H9 (cell line): ENCODE results near the gene ZNF18. TPM values are rescaled to one million over a fixed set of nuclear protein-coding genes. Genes with fewer than 3 reads are reported as not detected.

Source experiments
- DNase-seq: peaks from one replicate; pipeline ENCODE4 v3.0.0-alpha.2; 2017
- H2AFZ ChIP-seq: one replicate; pipeline ENCODE4 v1.6.1; 2013; ENCODE audit warnings: mild to moderate bottlenecking, low read length, control low read depth, moderate library complexity
- H2AK5ac ChIP-seq: 2 replicates; pipeline ENCODE4 v1.6.1; 2013; ENCODE audit warnings: low read length, control low read depth, mixed read lengths; ENCODE audit not compliant: insufficient read length
- H2BK120ac ChIP-seq: one replicate; pipeline ENCODE4 v1.6.1; 2013; ENCODE audit warnings: low read depth, mild to moderate bottlenecking, low read length, control low read depth, inconsistent platforms; ENCODE audit not compliant: poor library complexity, severe bottlenecking
- H2BK12ac ChIP-seq: 2 replicates; pipeline ENCODE4 v1.6.1; 2013; ENCODE audit warnings: low read length, control low read depth, mixed read lengths, low read depth; ENCODE audit not compliant: insufficient read length
- H2BK15ac ChIP-seq: 2 replicates; pipeline ENCODE4 v1.6.1; 2013; ENCODE audit warnings: low read depth, low read length, control low read depth
- H2BK20ac ChIP-seq: one replicate; pipeline ENCODE4 v1.6.1; 2013; ENCODE audit warnings: low read depth, mild to moderate bottlenecking, low read length, control low read depth, inconsistent platforms; ENCODE audit not compliant: poor library complexity, severe bottlenecking
- H2BK5ac ChIP-seq: 2 replicates; pipeline ENCODE4 v1.6.1; 2013; ENCODE audit warnings: low read length, control low read depth, mixed read lengths; ENCODE audit not compliant: insufficient read length
- H3K14ac ChIP-seq: 2 replicates; pipeline ENCODE4 v1.6.1; 2013; ENCODE audit warnings: low read length, control low read depth; ENCODE audit not compliant: insufficient read depth
- H3K18ac ChIP-seq: 2 replicates; pipeline ENCODE4 v1.6.1; 2013; ENCODE audit warnings: low read depth, mild to moderate bottlenecking, mixed read lengths, low read length, control low read depth; ENCODE audit not compliant: insufficient read length
- H3K23ac ChIP-seq: 2 replicates; pipeline ENCODE4 v1.6.1; 2013; ENCODE audit warnings: low read length, control low read depth, mixed read lengths, low read depth; ENCODE audit not compliant: insufficient read length
- H3K23me2 ChIP-seq: 2 replicates; pipeline ENCODE4 v1.6.1; 2013; ENCODE audit warnings: low read depth, mild to moderate bottlenecking, mixed read lengths, low read length, control low read depth; ENCODE audit not compliant: insufficient read length, poor library complexity, severe bottlenecking
- H3K27ac ChIP-seq: 2 replicates; pipeline ENCODE4 v1.5.1; 2013; ENCODE audit warnings: low read length, control low read depth, mixed read lengths, low read depth; ENCODE audit not compliant: insufficient read length
- H3K27me3 ChIP-seq: 2 replicates; pipeline ENCODE4 v1.6.1; 2013; ENCODE audit warnings: low read length, control low read depth, inconsistent platforms; ENCODE audit not compliant: insufficient read depth
- H3K4ac ChIP-seq: 2 replicates; pipeline ENCODE4 v1.6.1; 2013; ENCODE audit warnings: low read depth, mild to moderate bottlenecking, control low read depth, inconsistent platforms, low read length, moderate library complexity
- H3K4me1 ChIP-seq: 2 replicates; pipeline ENCODE4 v1.6.1; 2013; ENCODE audit warnings: low read length, control low read depth, inconsistent platforms; ENCODE audit not compliant: insufficient read depth
- H3K4me2 ChIP-seq: 2 replicates; pipeline ENCODE4 v1.6.1; 2013; ENCODE audit warnings: low read length, control low read depth, mixed read lengths; ENCODE audit not compliant: insufficient read length, insufficient read depth
- H3K56ac ChIP-seq: 2 replicates; pipeline ENCODE4 v1.6.1; 2013; ENCODE audit warnings: low read depth, mild to moderate bottlenecking, mixed read lengths, low read length, control low read depth; ENCODE audit not compliant: insufficient read length
- H3K79me1 ChIP-seq: 2 replicates; pipeline ENCODE4 v1.6.1; 2013; ENCODE audit warnings: low read depth, mild to moderate bottlenecking, moderate library complexity, low read length, control low read depth, inconsistent platforms; ENCODE audit not compliant: insufficient read depth, poor library complexity, severe bottlenecking
- H3K79me2 ChIP-seq: 2 replicates; pipeline ENCODE4 v1.6.1; 2013; ENCODE audit warnings: low read length, control low read depth, inconsistent platforms; ENCODE audit not compliant: insufficient read depth
- H3K9ac ChIP-seq: 2 replicates; pipeline ENCODE4 v1.6.1; 2013; ENCODE audit warnings: low read length, control low read depth, mixed read lengths; ENCODE audit not compliant: insufficient read length; ENCODE audit errors: extremely low read depth
- H3K9me3 ChIP-seq: one replicate; pipeline ENCODE4 v1.6.1; 2013; ENCODE audit warnings: low read depth, low read length, inconsistent platforms; ENCODE audit not compliant: control insufficient read depth
- H3T11ph ChIP-seq: one replicate; pipeline ENCODE4 v1.6.1; 2013; ENCODE audit warnings: mild to moderate bottlenecking, low read length, control low read depth, inconsistent platforms
- H4K20me1 ChIP-seq: one replicate; pipeline ENCODE4 v1.6.1; 2013; ENCODE audit not compliant: control insufficient read depth, insufficient read length, insufficient read depth
- H4K5ac ChIP-seq: 2 replicates; pipeline ENCODE4 v1.6.1; 2013; ENCODE audit warnings: low read depth, mild to moderate bottlenecking, mixed read lengths, low read length, control low read depth; ENCODE audit not compliant: insufficient read length
- H4K8ac ChIP-seq: replicated peaks from 2 replicates; pipeline ENCODE4 v1.6.1; 2013; ENCODE audit warnings: low read length, control low read depth, mixed read lengths, low read depth; ENCODE audit not compliant: insufficient read length
- H4K91ac ChIP-seq: 2 replicates; pipeline ENCODE4 v1.6.1; 2013; ENCODE audit warnings: low read depth, mild to moderate bottlenecking, moderate library complexity, mixed read lengths, low read length, control low read depth; ENCODE audit not compliant: insufficient read length
- H3K27ac Mint-ChIP-seq, 3 experiments: 2 replicates in 2 of 3; 3 replicates in 1 of 3; pipeline ENCODE4 v1.8.0; 2020 to 2021; ENCODE audit warnings: mixed read lengths in 3 of 3, mild to moderate bottlenecking in 1 of 3, moderate library complexity in 1 of 3
- H3K27me3 Mint-ChIP-seq: 2 replicates; pipeline ENCODE4 v1.8.0; 2021; ENCODE audit warnings: low read depth, mild to moderate bottlenecking, moderate library complexity, mixed read lengths
- H3K36me3 Mint-ChIP-seq, 3 experiments: 2 replicates in 2 of 3; 3 replicates in 1 of 3; pipeline ENCODE4 v1.8.0; 2020 to 2021; ENCODE audit warnings: low read depth in 3 of 3, mixed read lengths in 3 of 3; ENCODE audit not compliant: insufficient read depth in 1 of 3
- H3K4me1 Mint-ChIP-seq, 2 experiments: 2 replicates each; pipeline ENCODE4 v1.8.0; 2020; ENCODE audit warnings: mixed read lengths in 2 of 2
- H3K4me3 Mint-ChIP-seq, 2 experiments: 2 replicates in 1 of 2; 3 replicates in 1 of 2; pipeline ENCODE4 v1.8.0; 2020 to 2021; ENCODE audit warnings: mild to moderate bottlenecking in 2 of 2, mixed read lengths in 2 of 2, moderate library complexity in 1 of 2
- H3K9me3 Mint-ChIP-seq, 2 experiments: 2 replicates in 1 of 2; 3 replicates in 1 of 2; pipeline ENCODE4 v1.8.0; 2020; ENCODE audit warnings: mild to moderate bottlenecking in 2 of 2, mixed read lengths in 2 of 2, moderate library complexity in 1 of 2
- CTCF ChIP-seq: fragments of 200-600 bp; sonication (generic); conservative IDR thresholded peaks from 3 replicates; pipeline ENCODE4 v1.8.0; 2021; ENCODE audit warnings: antibody characterized with exemption, mild to moderate bottlenecking
- WGBS: extraction: QIAGEN DNeasy Blood & Tissue Kit; methylation state at CpG from one replicate; pipeline ENCODE4 v1.1.7; 2013; ENCODE audit warnings: missing lambda C conversion rate, low lambda C conversion rate, mixed read lengths; ENCODE audit not compliant: insufficient read length; ENCODE audit errors: extremely low coverage; 5-methylcytosine and 5-hydroxymethylcytosine counted together
- total RNA-seq: library from RNA; stranded (reverse); gene quantifications from 2 replicates; pipeline ENCODE4 v1.2.1, GENCODE V29; 2021

ZNF18 gene
- total RNA-seq, 1 experiment from 2014 or later: 6.8 TPM

GRCh38 chr17:11940904-11941303 lies 56.4 kb downstream of the ZNF18 start:
- Histone ChIP-seq H3T11ph (no peak overlapping the region), H3K9me3 (no peaks in the 10 kb centered on the region), H3K23me2 (no peaks in the 10 kb centered on the region), H4K20me1 (no peaks in the 10 kb centered on the region), H3K4me1 (no peaks in the 10 kb centered on the region), H2BK15ac (no peak overlapping the region), H3K9ac (no peak overlapping the region), H4K5ac (no peak overlapping the region), H4K91ac (no peak overlapping the region), H3K27me3 (no peaks in the 10 kb centered on the region), H3K18ac (no peak overlapping the region), H4K8ac (no peak overlapping the region), H2BK12ac (no peak overlapping the region), H3K4me2 (no peak overlapping the region), H3K79me2 (no peaks in the 10 kb centered on the region), H2BK20ac (no peak overlapping the region), H2BK120ac (no peak overlapping the region), H2BK5ac (no peak overlapping the region), H3K4ac (no peak overlapping the region), H3K14ac (no peak overlapping the region), H2AFZ (no peak overlapping the region), H3K23ac (no peak overlapping the region), H3K56ac (no peak overlapping the region), H2AK5ac (no peak overlapping the region), H3K27ac (no peak overlapping the region), H3K79me1 (no peaks in the 10 kb centered on the region)
- Mint-ChIP-seq H3K27ac (no peak overlapping the region; a peak in 1 of 7 replicates), H3K4me3 (no peak overlapping the region), H3K36me3 (no peaks in the 10 kb centered on the region), H3K4me1 (peaks cover 3 to 4% of the 10 kb centered on the region in 2 experiments), H3K9me3 (no peaks in the 10 kb centered on the region), H3K27me3 (no peaks in the 10 kb centered on the region)
- TF ChIP-seq CTCF: no peak
- DNase-seq: no peak
- WGBS: no CpG with 5 or more reads among the region's 2 CpGs
